ENCODE measurements around the gene RAB41. TPM values are rescaled to one million over a fixed set of nuclear protein-coding genes. Genes with fewer than 3 reads are reported as not detected.

The RAB41 gene
- total RNA-seq, 2 donors from 2014 or later: not detected

DNA sequence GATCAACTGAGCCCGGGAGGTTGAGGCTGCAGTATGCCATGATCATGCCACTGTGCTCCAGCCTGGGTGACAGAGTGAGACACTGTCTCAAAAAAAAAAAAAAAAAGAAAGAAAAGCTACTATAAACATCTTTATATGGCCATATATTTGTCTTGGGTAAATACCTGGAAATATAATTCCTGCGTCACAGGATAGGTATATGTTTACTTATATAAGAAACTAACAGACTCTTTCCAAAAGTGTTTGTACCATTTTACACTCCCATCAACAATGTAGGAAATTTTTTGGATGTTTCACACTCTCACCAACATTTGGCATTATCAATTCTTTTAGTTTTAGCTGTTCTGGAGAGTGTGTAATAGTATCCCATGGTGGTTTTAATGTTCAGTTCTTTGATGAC is 34.7 kb upstream of the RAB41 start:
- no peak for TF ChIP-seq CTCF (IDR thresholded peaks at IDR 0.05)
- DNase-seq: no peak
- H3K27me3 ChIP-seq: no peaks in the 10 kb centered on the region
- H3K36me3 ChIP-seq: no peaks in the 10 kb centered on the region
- intact Hi-C loops (cut with DNase I): no loop called here
- H3K27ac ChIP-seq: no peak overlapping the region
- H3K9me3 ChIP-seq: no peaks in the 10 kb centered on the region
- H3K4me1 ChIP-seq: no peaks in the 10 kb centered on the region
- no peak overlapping the region for H3K9ac ChIP-seq (ENCODE audit: low read depth in 2 of 2, low read length in 2 of 2)
- H3K4me3 ChIP-seq: no peak overlapping the region

DNA sequence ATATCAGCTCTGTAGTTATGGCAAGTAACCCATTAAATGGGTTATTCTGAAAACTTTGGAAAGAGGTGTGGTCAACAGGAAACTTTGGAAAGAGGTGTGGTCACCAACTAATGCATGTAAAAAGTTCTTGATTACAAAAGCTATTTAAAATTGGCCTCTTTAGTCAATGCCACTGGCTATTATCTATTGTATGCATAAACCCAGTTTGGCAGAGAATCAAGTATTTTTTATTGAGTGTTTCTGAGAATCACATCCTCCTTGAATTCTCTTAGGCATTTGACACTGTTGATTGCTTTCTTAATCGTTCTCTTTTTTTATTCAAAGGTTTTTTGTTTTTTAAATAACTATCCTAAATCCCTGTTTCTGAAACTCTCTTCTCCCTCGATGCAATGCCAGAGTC is 29.5 kb upstream of the RAB41 start:
- no peaks in the 10 kb centered on the region for H3K27me3 ChIP-seq

DNA sequence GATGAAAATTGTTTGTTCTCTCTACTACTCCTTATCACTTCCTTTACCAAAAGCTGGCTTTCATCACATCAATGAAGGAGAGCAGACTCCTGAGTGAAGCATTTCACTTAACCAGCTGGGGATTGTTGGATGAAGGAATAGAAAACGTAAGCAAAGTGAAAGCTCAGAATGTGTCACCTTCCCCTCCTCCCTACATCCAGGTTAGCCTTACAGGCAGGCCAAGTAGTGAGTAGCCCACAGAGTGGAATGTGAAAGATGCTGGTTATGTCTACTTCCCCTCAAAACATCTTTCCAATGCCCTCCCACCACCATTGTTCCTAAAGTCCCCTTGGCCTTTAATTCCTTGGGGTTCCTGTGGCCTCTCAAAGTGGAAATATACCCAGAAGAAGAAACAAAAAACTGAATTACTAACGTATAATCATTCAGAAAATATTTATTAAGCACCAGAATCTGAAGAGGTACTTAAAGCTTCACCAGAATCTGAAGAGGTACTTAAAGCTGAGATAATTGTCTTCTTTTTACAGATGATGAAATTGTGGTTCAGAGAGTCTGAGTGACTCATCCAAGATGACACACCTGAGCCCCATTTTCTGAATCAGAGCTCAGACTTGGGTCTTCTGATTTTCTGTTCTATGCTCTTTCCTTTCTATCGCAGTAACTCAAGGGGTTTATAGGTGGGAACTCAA is 28.5 kb upstream of the RAB41 start:
- H3K4me3 ChIP-seq: no peak overlapping the region
- no peak overlapping the region for H3K27ac ChIP-seq
- no peak for DNase-seq
- H3K9me3 ChIP-seq: no peaks in the 10 kb centered on the region
- H3K27me3 ChIP-seq: no peaks in the 10 kb centered on the region
- TF ChIP-seq CTCF (IDR thresholded peaks at IDR 0.05): no peak
- no peak overlapping the region for H3K9ac ChIP-seq (ENCODE audit: low read depth in 2 of 2, low read length in 2 of 2)
- intact Hi-C loops (cut with DNase I): no loop called here
- no peaks in the 10 kb centered on the region for H3K36me3 ChIP-seq
- no peaks in the 10 kb centered on the region for H3K4me1 ChIP-seq

More for the DNA sequence above, 29.5 kb upstream of the RAB41 start:
- H3K4me1 ChIP-seq: no peaks in the 10 kb centered on the region
- H3K9ac ChIP-seq (ENCODE audit: low read depth in 2 of 2, low read length in 2 of 2): no peak overlapping the region
- H3K27ac ChIP-seq: no peak overlapping the region
- no peaks in the 10 kb centered on the region for H3K9me3 ChIP-seq
- no peak for TF ChIP-seq CTCF (IDR thresholded peaks at IDR 0.05)
- H3K4me3 ChIP-seq: no peak overlapping the region
- DNase-seq: no peak
- no peaks in the 10 kb centered on the region for H3K36me3 ChIP-seq
- intact Hi-C loops (cut with DNase I): no loop called here

DNA sequence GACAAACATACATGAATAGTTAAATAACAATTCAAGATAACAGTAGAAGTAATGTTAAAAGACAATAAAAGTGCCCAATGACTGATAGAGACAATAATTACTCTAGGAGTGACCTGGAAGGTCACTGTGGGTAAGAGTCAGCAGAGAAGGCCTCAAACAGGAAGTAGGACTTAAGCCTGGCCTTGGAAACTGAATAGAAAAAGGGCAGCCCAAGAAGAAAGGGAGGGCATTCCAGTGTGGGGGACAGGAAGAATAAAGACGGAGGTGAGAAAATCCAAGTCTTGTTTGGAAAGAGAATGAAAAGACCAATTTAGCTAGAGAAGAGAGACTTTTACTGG is 27.9 kb upstream of the RAB41 start:
- H3K36me3 ChIP-seq: no peaks in the 10 kb centered on the region
- DNase-seq: no peak

DNA sequence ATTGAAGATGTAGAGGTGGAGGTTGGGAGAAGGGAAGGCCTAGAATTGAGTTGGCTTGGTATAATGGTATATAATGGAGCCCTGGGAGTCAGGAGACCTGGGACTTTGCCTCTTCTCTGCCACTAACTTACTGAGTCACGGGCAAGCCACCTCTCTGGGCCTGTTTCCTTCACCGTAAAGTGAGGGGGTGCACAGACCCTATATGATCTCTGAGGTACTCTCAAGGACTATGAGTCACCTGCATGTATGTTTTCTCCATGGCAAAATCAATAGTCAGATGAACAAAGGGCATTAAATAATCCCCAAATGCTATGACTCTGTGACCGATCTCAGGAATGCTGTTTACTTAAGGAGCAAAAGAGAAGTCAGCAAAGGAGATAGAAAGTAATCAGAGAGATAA is 27.1 kb upstream of the RAB41 start:
- Histone ChIP-seq H3K4me3 (no peak overlapping the region), H3K9ac (ENCODE audit: low read depth in 2 of 2, low read length in 2 of 2) (no peak overlapping the region), H3K27me3 (no peaks in the 10 kb centered on the region), H3K36me3 (no peaks in the 10 kb centered on the region), H3K27ac (no peak overlapping the region), H3K9me3 (no peaks in the 10 kb centered on the region), H3K4me1 (no peaks in the 10 kb centered on the region)
- DNase-seq: no peak
- intact Hi-C loops (cut with DNase I): no loop called here
- no peak for TF ChIP-seq CTCF (IDR thresholded peaks at IDR 0.05)

More for the DNA sequence above, 27.9 kb upstream of the RAB41 start:
- intact Hi-C loops (cut with DNase I): no loop called here
- no peak for TF ChIP-seq CTCF (IDR thresholded peaks at IDR 0.05)
- Histone ChIP-seq H3K9me3 (no peaks in the 10 kb centered on the region), H3K27ac (no peak overlapping the region), H3K9ac (ENCODE audit: low read depth in 2 of 2, low read length in 2 of 2) (no peak overlapping the region), H3K4me3 (no peak overlapping the region), H3K27me3 (no peaks in the 10 kb centered on the region), H3K4me1 (no peaks in the 10 kb centered on the region)
